ENCODE results near the gene BFSP2.

- TF ChIP-seq CTCF (IDR thresholded peaks at IDR 0.05; ENCODE audit: poor library complexity) (no peak), EZH2phosphoT487 (IDR thresholded peaks at IDR 0.05; ENCODE audit: low read depth, severe bottlenecking, unreplicated experiment) (no peak), EZH2 (IDR thresholded peaks at IDR 0.05; ENCODE audit: borderline replicate concordance) (no peak)
These were observed 6.0 kb upstream of the BFSP2 start for GRCh38 chr3:133393691-133394474.
